GM23248 (cell line): ENCODE results near the gene ARHGAP24. TPM values are rescaled to one million over a fixed set of nuclear protein-coding genes. Genes with fewer than 3 reads are reported as not detected.

ENCODE experiments used
- DNase-seq: peaks from one replicate; pipeline ENCODE4 v3.0.0-alpha.2; 2015
- H2AFZ ChIP-seq: fragments of 200-600 bp; sonication (generic); 2 replicates; pipeline ENCODE4 v1.6.1; 2016; ENCODE audit warnings: antibody characterized with exemption
- H3F3A ChIP-seq: fragments of 200-600 bp; sonication (generic); 2 replicates; pipeline ENCODE4 v1.6.1; 2016; ENCODE audit warnings: mild to moderate bottlenecking, antibody characterized with exemption, mixed run types; ENCODE audit not compliant: insufficient read depth
- H3K27ac ChIP-seq: fragments of 200-600 bp; sonication (generic); 2 replicates; pipeline ENCODE4 v1.5.1; 2016; ENCODE audit warnings: mild to moderate bottlenecking
- H3K27me3 ChIP-seq: fragments of 200-600 bp; sonication (generic); replicated peaks from 2 replicates; pipeline ENCODE4 v1.6.1; 2016; ENCODE audit warnings: mild to moderate bottlenecking; ENCODE audit not compliant: insufficient read depth
- H3K36me3 ChIP-seq: fragments of 200-600 bp; sonication (generic); 2 replicates; pipeline ENCODE4 v1.6.1; 2016; ENCODE audit warnings: low read depth, mild to moderate bottlenecking
- H3K4me1 ChIP-seq: fragments of 200-600 bp; sonication (generic); 2 replicates; pipeline ENCODE4 v1.6.1; 2016; ENCODE audit warnings: mild to moderate bottlenecking; ENCODE audit not compliant: insufficient read depth
- H3K4me2 ChIP-seq: fragments of 200-600 bp; sonication (generic); one replicate; pipeline ENCODE4 v1.6.1; 2016; ENCODE audit warnings: mild to moderate bottlenecking; ENCODE audit not compliant: unreplicated experiment
- H3K4me3 ChIP-seq: fragments of 200-600 bp; sonication (generic); 2 replicates; pipeline ENCODE4 v1.5.1; 2016; ENCODE audit warnings: mild to moderate bottlenecking
- H3K79me2 ChIP-seq: fragments of 200-600 bp; sonication (generic); 2 replicates; pipeline ENCODE4 v1.6.1; 2016; ENCODE audit warnings: mild to moderate bottlenecking; ENCODE audit not compliant: insufficient read depth
- H3K9ac ChIP-seq: fragments of 200-600 bp; sonication (generic); 2 replicates; pipeline ENCODE4 v1.6.1; 2016; ENCODE audit warnings: mild to moderate bottlenecking
- H3K9me2 ChIP-seq: fragments of 200-600 bp; sonication (generic); 2 replicates; pipeline ENCODE4 v1.6.1; 2016; ENCODE audit warnings: mixed run types, mild to moderate bottlenecking, moderate library complexity; ENCODE audit not compliant: insufficient read depth
- H3K9me3 ChIP-seq: fragments of 200-600 bp; sonication (generic); one replicate; pipeline ENCODE4 v1.6.1; 2017; ENCODE audit warnings: low read depth
- H4K20me1 ChIP-seq: fragments of 200-600 bp; sonication (generic); 2 replicates; pipeline ENCODE4 v1.6.0; 2016; ENCODE audit not compliant: insufficient read depth
- EZH2 ChIP-seq: fragments of 200-600 bp; sonication (generic); IDR thresholded peaks from 2 replicates; pipeline ENCODE4 v1.6.1; 2018; ENCODE audit warnings: antibody characterized with exemption, mild to moderate bottlenecking; ENCODE audit not compliant: insufficient read depth, poor library complexity, severe bottlenecking
- EZH2phosphoT487 ChIP-seq: fragments of 200-600 bp; sonication (generic); IDR thresholded peaks from 2 replicates; pipeline ENCODE4 v1.6.1; 2018; ENCODE audit warnings: antibody characterized with exemption, moderate library complexity, mild to moderate bottlenecking, low read depth; ENCODE audit not compliant: insufficient read depth
- WGBS, 2 experiments: methylation state at CpG; one replicate each; pipeline ENCODE4 v1.1.6; 2015 to 2017; ENCODE audit warnings: low lambda C conversion rate in 2 of 2, low coverage in 1 of 2; ENCODE audit errors: missing lambda C conversion rate in 2 of 2; 5-methylcytosine and 5-hydroxymethylcytosine counted together
- in situ Hi-C: fragments of 300-500 bp; cut with MboI; formaldehyde crosslinking; loops from 2 replicates; pipeline ENCODE4 v1.15.0; 2020
- polyA plus RNA-seq: library from polyadenylated mRNA; unstranded; fragments of >200 nt; fragmentation: Nextera tagmentation; extraction: Ambion mirVana; gene quantifications from 2 replicates; pipeline ENCODE4 v1.2.1, GENCODE V29; 2016
- total RNA-seq: library from RNA; depleted of rRNA; stranded (reverse); fragments of >200 nt; shearing (Covaris generic); gene quantifications from 2 replicates; pipeline ENCODE4 v1.2.3, GENCODE V29; 2014

Gene ARHGAP24
- total and polyA plus RNA-seq, 2 experiments from 2014 or later = 24.1 to 31.6 TPM

DNA sequence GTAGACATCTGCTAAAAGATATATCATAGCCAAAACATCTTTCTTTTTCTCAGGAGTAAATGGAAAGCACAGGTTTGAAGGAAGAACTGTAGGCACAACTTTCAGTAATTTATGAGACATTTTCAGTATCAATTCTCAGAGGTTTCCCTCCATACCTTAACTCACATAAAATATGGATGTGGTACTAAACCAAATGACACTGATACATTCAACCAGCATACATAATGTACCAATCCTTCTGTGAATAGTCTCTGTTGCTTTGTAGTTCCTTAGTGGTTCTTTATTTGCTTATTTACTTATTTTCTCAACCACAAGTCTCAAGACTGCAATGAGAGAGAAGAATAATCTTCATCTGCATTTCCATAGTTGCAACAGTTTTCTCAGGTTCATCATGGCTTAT is 96.1 kb downstream of the ARHGAP24 start:
- Histone ChIP-seq H3K4me2 (no peak overlapping the region), H4K20me1 (no peaks in the 10 kb centered on the region), H3K9me3 (no peaks in the 10 kb centered on the region), H3K4me3 (no peak overlapping the region), H3K9ac (no peak overlapping the region), H2AFZ (no peak overlapping the region), H3K36me3 (no peaks in the 10 kb centered on the region; the same call in 1 of the 2 replicates), H3K9me2 (no peaks in the 10 kb centered on the region), H3F3A (peaks cover 8% of the 10 kb centered on the region), H3K79me2 (peaks cover 9% of the 10 kb centered on the region; the same call in 1 of the 2 replicates), H3K27me3 (no peaks in the 10 kb centered on the region), H3K27ac (no peak overlapping the region), H3K4me1 (peaks cover 7% of the 10 kb centered on the region)
- no peak for DNase-seq
- in situ Hi-C loops = loop anchor here (25.0 kb wide), 1 partner anchor 109 kb away; no protein-coding TSS in a partner anchor
- TF ChIP-seq EZH2 = no peak
- no peak for TF ChIP-seq EZH2phosphoT487

DNA sequence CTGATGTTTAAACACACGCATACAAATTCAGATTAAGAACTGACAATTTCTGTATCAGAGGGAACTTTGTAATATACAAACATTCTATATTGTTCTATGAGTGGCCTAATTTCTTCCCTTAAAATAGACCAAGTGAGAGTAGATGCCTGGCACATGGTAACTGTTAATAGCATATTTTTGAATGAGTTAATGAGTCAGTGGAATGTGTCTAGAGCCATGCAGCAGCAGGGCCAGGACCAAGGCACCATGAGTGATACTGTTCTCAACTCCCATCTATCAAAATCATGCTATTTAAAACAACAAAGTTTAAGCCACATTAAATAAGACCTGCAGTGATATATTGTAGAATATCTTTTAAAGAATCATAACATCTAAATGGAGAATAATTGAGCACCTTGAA is 98.3 kb downstream of the ARHGAP24 start:
- H3F3A ChIP-seq = no peaks in the 10 kb centered on the region
- TF ChIP-seq EZH2phosphoT487 (no peak), EZH2 (no peak)
- no peak overlapping the region for H3K9ac ChIP-seq
- no peak overlapping the region for H3K4me3 ChIP-seq
- peak; percentile 21 for DNase-seq
- H3K27me3 ChIP-seq = no peaks in the 10 kb centered on the region
- no peak overlapping the region for H3K27ac ChIP-seq
- no peaks in the 10 kb centered on the region for H3K9me2 ChIP-seq
- 96 to 100% methylated on average over 1 of the region's 1 CpG for WGBS, 2 experiments
- H3K36me3 ChIP-seq = no peaks in the 10 kb centered on the region; the same call in 1 of the 2 replicates
- no peaks in the 10 kb centered on the region for H3K79me2 ChIP-seq
- in situ Hi-C loops = loop anchor here (25.0 kb wide), 1 partner anchor 111 kb away; no protein-coding TSS in a partner anchor
- H2AFZ ChIP-seq = no peak overlapping the region
- H3K4me2 ChIP-seq = no peak overlapping the region
- no peaks in the 10 kb centered on the region for H3K9me3 ChIP-seq
- no peaks in the 10 kb centered on the region for H4K20me1 ChIP-seq
- H3K4me1 ChIP-seq = no peaks in the 10 kb centered on the region

DNA sequence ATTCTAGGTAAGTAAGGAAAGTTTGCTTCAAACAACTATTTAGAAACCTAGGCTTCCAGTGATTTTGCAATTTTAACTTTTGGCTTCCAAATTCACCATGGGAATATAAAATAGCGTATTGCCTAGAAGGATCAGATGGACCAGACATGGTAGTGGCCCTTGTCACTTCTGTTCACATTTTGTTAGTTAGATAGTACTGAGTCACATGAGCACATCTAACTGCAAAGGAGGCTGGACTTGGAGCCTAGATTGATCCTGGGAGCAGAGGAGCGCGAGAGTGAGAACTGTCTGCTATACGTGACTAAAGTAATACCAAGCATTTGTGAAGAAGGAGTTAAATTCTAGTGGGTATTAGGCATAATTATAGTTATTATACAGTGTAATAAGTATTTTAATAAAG is 102.4 kb downstream of the ARHGAP24 start:
- no peak overlapping the region for H3K9ac ChIP-seq
- no peaks in the 10 kb centered on the region for H3K27me3 ChIP-seq
- H2AFZ ChIP-seq = no peak overlapping the region
- no peaks in the 10 kb centered on the region; the same call in 1 of the 2 replicates for H3K36me3 ChIP-seq
- H4K20me1 ChIP-seq = no peaks in the 10 kb centered on the region
- no peaks in the 10 kb centered on the region for H3K9me2 ChIP-seq
- H3K4me3 ChIP-seq = no peak overlapping the region
- no peak for DNase-seq
- H3K9me3 ChIP-seq = no peaks in the 10 kb centered on the region
- no peaks in the 10 kb centered on the region for H3F3A ChIP-seq
- no peak overlapping the region for H3K4me2 ChIP-seq
- no peak overlapping the region for H3K27ac ChIP-seq
- no peaks in the 10 kb centered on the region for H3K79me2 ChIP-seq
- TF ChIP-seq EZH2 (no peak), EZH2phosphoT487 (no peak)
- in situ Hi-C loops = no loop called here
- no peaks in the 10 kb centered on the region for H3K4me1 ChIP-seq
- 86 to 92% methylated on average over 4 of the region's 4 CpGs for WGBS, 2 experiments

DNA sequence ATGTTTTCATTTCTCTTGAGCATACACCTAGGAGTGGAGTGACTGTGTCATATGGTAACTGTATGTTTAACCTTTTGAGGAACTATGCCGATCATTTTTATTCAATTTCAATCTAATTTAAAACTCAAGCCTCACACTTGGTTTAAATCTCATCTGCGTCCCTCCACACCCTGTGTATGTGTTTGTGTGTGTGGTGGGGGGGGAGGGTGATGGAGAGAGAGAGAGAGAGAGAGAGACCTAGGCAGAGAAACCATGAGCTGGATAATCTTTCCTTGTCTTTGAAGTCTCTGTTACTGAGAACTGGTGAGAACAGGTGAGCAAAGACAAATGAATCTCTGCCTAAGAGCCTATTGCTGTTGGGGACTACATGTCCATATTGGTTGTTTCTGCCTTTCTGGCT is 105.0 kb downstream of the ARHGAP24 start:
- 98 to 100% methylated on average over 2 of the region's 2 CpGs for WGBS, 2 experiments
- Histone ChIP-seq H3K4me2 (no peak overlapping the region), H3K27ac (no peak overlapping the region), H3K9me3 (no peaks in the 10 kb centered on the region), H3K27me3 (no peaks in the 10 kb centered on the region), H3K36me3 (no peaks in the 10 kb centered on the region), H4K20me1 (no peaks in the 10 kb centered on the region), H3K9ac (no peak overlapping the region), H2AFZ (no peak overlapping the region), H3F3A (no peaks in the 10 kb centered on the region), H3K9me2 (no peaks in the 10 kb centered on the region), H3K4me3 (no peak overlapping the region), H3K79me2 (no peaks in the 10 kb centered on the region), H3K4me1 (no peaks in the 10 kb centered on the region)
- no peak for DNase-seq
- in situ Hi-C loops = no loop called here
- no peak for TF ChIP-seq EZH2
- no peak for TF ChIP-seq EZH2phosphoT487

DNA sequence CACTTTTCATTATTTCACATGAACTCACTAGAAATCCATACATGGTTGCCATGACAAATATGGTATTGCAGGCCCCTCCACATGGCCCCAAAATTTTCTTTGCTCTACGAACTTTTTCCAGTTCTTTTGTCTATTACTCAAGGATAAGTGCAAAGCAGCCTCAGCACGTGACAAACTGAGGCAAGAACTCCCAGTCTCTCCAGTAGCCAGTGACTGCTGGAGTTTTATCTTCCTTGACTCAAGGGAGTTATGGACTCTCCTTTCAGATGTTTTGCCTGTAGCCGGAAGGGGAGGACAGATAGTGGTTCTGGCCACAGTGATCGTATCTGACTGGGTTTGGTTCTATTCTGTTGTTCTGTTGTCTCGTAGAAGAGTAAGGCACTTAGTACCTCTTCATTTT is 105.5 kb downstream of the ARHGAP24 start:
- no peaks in the 10 kb centered on the region for H3K36me3 ChIP-seq
- H3K4me2 ChIP-seq = no peak overlapping the region
- no peak overlapping the region for H3K4me3 ChIP-seq
- no peaks in the 10 kb centered on the region for H4K20me1 ChIP-seq
- no peak overlapping the region for H2AFZ ChIP-seq
- no peak for DNase-seq
- H3K4me1 ChIP-seq = no peaks in the 10 kb centered on the region
- no peaks in the 10 kb centered on the region for H3K9me2 ChIP-seq
- in situ Hi-C loops = no loop called here
- no peak overlapping the region for H3K27ac ChIP-seq
- no peak overlapping the region for H3K9ac ChIP-seq
- WGBS, 2 experiments = 92 to 93% methylated on average over 5 of the region's 5 CpGs
- no peaks in the 10 kb centered on the region for H3K79me2 ChIP-seq
- TF ChIP-seq EZH2phosphoT487 (no peak), EZH2 (no peak)
- H3K27me3 ChIP-seq = no peaks in the 10 kb centered on the region
- no peaks in the 10 kb centered on the region for H3K9me3 ChIP-seq
- H3F3A ChIP-seq = no peaks in the 10 kb centered on the region
